ENCODE measurements around the gene CREB3L4.
"Not testable (repeated sequence)": the region's sequence is repeated elsewhere in the genome, so short reads cannot be mapped to it uniquely, and the experiment has no call there.

CREB3L4 gene

DNA sequence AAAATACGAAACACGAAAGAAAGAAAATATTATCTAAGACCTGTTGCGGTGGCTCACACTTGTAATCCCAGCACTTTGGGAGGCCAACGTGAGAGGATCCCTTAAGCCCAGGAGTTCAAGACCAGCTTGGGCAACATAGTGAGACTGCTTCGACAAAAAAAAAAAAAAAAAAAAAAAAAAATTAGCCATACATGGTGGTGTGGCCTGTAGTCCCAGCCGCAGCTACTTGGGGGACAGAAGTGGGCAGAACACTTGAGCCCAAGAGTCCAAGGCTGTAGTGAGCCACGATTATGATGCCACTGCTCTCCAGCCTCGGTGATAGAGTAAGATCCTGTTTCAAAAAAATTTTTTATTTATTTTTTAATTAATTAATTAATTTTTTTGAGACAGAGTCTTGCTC lies 19.9 kb downstream of the CREB3L4 start:
- no peak for DNase-seq

DNA sequence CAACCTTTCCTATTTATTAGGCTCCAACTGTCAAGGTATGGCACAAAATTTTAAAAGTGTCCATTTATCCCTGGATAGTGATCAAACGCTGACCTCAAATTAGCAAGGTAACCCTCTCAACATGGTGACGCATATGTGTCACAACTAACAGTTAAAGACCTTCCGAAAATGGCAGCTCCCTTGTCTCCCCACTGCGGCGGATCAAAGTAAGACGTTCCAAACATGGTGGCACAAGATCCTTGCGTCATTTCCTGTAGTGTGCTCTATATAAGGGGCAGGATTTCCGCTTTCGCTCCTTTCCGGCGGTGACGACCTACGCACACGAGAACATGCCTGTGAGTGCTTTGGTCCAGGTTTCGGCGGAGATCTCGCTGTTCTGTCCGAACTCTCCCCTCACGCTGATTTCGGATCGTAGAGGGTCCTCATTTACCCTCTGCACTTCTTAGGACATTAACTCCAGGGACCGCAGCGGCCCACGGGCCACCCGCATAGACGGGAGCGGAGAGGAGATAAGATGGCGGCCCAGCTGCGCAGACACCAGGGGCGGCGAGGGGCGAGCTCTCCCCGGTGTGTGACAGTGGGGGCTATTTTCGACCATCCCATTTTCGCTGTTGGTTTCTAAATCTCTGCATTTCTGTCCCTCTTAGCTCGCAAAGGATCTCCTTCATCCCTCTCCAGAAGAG lies 22.9 kb downstream of the CREB3L4 start, which contains the start of gene RPS27:
RPS27 (plus strand) TSS at position 295 of the 683 bp plus-strand sequence; CDS start at position 330, 35 bp downstream.
- peak; percentile 100 for DNase-seq

DNA sequence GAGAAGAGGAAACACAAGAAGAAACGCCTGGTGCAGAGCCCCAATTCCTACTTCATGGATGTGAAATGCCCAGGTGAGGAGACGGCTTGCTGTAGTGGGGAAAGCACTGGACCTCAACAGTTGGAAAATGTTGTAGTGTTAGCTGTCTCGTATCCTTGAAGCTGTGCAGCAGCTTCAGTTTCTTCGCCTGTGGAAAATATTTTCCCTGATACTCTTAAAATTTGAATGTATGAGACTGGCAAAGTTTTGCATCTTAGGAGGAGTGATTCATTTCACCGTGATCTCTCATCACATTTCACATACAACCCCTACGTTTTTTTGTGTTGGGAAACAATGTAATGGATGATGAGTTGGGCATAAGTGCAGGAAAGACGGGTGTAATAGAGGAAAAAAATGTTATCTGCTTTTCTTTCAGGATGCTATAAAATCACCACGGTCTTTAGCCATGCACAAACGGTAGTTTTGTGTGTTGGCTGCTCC lies 23.5 kb downstream of the CREB3L4 start:
- DNase-seq = no peak

DNA sequence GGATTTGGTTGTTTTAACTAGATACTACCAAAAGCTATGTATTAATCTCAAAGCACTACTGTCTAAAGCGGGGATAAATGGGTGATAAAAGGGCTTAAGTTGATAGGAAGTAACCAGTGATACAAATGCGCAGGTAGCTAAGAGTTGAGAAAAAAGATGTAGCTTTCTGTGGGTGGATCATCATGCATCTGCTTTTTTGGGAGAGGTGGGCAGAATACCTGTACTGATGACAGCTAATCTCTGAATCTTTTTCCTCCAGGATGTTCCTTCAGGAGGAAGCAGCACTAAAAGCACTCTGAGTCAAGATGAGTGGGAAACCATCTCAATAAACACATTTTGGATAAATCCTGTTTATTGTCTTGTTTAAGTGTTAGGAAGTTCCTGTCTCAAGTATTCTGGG lies 24.1 kb downstream of the CREB3L4 start:
- DNase-seq = no peak

DNA sequence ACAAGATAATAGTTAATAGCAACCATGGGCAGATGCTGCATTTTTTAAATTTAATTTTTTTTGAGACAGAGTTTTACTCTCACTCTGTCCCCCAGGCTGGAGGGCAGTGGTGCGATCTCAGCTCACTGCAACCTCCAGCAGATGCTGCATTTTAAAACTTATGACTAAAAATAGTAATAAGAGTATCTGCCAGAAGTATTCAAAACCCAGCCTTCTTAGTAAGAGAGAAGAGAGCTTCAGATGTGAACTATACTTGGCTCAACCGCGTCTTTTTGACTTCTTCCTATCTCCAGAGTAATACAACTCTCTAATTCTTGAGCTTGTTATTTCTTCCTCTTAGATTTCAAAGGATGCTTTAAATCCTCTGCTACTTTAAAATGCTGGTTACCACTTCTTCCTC lies 27.5 kb downstream of the CREB3L4 start:
- DNase-seq = no peak

DNA sequence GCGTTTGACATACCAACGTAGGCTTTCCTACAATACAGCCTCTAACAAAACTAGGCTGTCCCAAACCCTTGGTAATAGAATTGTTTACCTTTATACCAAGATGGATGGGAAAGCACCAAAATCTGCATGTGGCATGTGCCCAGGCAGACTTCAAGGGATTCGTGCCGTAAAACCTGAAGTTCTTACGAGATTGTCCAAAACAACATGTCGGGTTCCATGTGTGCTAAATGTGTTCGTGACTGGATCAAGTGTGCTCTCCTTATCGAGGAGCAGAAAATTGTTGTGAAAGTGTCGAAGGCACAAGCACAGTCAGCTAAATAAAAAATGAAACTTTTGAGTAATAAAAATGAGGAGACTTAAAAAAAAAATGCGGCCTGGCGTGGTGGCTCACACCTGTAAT lies 27.9 kb downstream of the CREB3L4 start:
- DNase-seq = no peak

DNA sequence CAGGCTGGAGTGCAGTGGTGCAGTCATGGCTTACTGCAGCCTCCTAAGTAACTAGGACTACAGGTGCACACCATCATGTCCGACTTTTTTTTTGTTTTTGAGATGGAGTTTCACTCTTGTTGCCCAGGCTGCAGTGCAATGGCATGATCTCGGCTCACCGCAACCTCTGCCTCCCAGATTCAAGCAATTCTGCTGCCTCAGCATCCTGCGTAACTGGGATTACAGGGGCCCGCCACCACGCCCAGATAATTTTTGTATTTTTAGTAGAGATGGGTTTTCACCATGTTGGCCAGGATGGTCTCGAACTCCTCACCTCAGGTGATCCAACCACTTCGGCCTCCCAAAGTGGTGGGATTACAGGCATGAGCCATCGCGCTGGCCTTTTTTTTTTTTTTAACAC lies 29.2 kb downstream of the CREB3L4 start:
- DNase-seq = not testable (repeated sequence)

DNA sequence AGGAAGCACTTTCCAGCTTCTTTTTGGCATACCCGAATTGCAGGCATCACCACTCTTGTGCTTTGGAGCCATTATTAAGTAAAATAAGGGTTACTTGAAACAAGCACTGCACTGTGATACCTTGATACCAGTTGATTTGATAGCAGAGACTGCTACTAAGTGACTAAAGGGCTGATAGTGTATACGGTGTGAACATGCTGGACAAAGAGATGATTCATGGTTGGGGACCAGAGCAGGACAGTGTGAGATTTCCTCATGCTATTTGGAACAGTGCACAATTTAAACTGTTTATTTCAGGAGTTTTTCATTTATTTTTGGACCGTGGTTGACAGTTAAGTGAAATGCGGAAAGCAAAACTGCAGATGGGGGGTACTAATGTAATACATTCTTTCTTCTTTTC lies 32.7 kb downstream of the CREB3L4 start:
- no peak for DNase-seq

DNA sequence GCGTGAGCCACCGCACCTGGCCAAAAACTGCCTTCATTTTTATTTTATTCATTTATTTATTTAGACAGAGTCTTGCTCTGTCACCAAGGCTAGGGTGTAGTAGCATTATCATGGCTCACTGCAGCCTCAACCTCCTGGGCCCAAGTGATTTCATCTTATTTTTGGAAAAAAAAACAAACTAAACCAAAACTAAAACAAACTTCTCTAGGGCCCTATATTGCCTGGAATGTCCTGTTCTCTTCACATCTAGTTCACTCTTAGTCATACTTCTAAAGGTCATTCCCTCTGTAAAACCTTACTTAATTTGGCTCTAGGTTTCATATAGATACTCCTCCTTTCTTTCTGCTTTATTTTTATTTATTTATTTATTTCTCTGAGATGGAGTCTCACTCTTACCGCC lies 38.4 kb downstream of the CREB3L4 start:
- DNase-seq = no peak

DNA sequence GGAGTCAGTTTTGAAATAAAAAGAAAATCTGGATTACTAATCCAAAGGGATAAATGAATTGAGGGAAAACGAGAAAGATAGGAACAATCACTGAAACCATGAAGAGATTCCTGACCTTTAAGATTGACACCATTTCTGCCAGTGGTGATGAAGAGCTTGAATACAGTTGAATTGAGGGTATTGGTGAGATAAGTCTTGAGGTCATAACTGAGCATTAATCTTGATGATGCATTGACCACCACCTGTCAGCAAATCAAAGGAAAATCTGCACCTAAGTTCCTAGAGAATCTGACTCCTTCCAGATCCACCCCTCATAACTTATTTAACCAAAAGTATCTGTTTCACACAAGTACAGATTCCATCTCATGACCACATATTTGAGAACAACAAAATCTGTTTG lies 44.4 kb downstream of the CREB3L4 start:
- DNase-seq = no peak

DNA sequence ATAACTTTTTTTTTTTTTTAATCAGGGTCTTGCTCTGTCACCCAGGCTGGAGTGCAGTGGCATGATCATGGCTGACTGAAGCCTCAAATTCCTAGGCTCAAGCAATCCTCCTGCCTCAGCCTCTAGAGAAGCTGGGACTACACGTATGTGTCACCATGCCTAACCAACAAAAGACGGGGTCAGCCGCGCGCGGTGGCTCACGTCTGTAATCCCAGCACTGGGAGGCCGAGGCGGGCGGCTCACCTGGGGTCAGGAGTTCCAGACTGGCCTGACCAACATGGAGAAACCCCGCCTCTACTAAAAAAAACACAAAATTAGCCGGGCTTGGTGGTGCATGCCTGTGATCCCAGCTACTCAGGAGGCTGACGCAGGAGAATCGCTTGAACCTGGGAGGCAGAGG lies 44.8 kb downstream of the CREB3L4 start:
- not testable (repeated sequence) for DNase-seq

DNA sequence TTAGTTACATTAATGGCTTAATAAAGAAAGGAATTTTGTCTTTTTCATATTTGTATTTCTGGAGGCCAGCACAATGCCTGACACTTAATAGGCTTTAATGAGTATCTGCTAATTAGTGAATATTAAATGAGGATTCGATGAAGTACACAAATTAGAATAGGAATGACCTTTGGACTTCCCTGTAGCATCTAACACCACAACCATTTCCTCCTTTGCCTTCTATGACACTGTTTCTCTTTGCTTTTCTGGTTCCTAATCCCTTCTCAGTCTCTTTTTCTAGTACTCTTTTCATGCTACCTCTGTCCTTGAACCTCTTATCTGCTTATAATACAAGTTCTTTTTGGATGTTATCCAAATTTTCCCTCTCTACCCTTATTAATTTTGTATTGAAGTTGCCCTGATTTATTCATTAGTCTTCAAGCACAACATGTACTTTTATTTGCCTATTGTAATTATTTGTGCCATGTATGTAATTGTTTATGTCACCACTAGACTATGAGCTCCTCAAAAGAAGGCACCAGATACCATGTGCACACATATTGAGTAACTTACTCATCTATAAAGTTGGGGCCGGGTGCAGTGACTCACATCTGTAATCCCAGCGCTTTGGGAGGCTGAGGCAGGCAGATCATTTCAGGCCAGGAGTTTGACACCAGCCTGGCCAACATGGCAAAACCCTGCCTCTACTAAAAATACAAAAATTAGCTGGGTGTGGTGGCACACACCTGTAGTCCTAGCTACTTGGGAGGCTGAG lies 46.6 kb downstream of the CREB3L4 start:
- no peak for DNase-seq

DNA sequence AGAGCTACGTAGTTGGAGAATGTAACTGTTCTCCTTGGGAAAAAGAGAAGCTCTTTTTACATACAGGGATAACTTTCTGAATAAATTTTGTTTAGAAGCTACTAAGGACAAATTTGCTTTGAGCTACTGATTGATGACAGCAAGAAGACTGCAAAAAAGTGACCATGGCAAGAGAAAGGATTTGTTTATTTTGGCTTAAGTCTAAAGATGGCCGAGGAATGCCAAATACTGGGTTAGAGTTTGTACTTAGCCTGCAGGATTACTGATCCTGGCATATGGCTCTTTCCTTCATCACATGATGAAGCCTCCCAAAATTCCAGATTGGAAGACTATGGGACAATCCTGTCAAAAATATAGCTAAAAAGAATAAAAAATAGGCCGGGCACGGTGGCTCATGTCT lies 51.6 kb downstream of the CREB3L4 start:
- no peak for DNase-seq

DNA sequence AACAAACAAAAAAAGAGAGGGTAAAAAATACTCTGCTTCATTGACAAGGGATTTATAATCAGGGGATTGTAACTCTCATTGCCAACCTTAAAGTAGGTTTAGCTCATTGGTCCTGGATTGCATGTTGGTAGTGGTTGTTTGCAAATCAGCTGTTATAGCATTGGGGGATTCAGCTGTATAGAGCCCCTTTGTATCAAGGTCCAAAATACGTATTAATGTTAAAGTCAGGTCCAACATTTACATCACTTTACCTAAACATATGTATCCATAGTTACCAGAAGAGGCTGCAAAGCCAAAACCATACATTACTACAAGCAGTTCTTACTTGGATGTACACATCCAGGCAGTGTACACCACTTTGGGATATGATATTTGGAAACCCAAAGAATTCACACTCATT lies 52.2 kb downstream of the CREB3L4 start:
- no peak for DNase-seq
